Kidney capillary endothelial cell (primary cell): Measurements from ENCODE around the gene PRDM15.

Experiments used
- DNase-seq: peaks from one replicate; pipeline ENCODE4 v3.0.0-alpha.2; 2018; ENCODE audit warnings: low spot score

PRDM15 gene

GRCh38 chr21:41863439-41863740 lies 15.8 kb downstream of the PRDM15 start:
- DNase-seq, result no peak

DNA sequence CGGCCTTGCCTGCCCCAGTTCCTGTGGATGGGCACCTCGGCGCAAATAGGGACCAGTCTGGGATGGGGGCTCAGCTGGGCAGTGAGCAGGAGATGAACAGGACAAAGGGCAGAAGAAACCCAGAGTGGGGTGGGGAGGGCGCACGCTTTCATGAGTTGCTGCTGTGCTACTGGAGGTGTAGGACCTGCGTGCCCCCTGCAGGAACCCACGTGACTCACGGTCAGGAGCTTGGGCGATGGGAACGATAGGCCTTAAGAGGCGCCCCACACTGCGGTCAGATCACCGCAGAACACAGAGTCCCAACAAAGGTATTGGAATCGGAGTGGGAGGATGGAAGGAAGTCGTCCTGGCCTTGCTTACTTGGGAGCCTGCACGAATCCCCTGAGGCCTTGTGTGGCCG lies 17.2 kb downstream of the PRDM15 start:
- no peak for DNase-seq

GRCh38 chr21:41861255-41861654 lies 17.9 kb downstream of the PRDM15 start:
- DNase-seq, result no peak

DNA sequence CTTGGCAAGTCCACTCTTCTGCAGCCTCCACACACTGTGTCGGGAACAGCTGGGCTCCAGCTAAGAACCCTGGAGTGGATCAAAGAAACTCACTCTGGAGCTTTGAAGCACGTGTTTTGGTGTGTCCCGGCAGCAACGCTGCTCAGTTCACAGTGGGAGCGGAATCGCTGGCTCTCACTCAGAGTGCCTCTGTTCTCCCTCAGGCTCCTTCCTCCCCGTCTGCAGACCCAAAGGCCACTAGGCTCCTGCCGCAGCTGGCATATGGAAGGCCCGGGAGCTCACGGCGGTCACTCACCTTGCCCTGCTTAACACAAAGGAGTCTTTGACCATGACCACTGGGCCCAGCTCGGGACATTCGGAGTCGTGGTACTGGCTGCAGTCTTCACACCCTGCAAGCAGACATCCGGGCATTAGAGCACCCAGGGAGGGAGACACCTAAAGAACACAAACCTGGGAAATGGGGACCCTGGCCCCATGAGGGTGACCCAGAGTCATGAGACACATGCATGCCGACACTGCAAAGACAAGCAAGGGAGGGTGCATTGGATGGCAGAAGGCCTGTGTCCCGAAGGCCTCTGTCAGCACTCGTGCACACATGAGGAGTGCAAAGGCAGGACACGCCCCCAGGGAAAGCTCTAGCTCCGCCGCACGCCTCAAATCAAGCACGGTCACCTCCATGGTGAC lies 19.7 kb downstream of the PRDM15 start:
- no peak for DNase-seq

DNA sequence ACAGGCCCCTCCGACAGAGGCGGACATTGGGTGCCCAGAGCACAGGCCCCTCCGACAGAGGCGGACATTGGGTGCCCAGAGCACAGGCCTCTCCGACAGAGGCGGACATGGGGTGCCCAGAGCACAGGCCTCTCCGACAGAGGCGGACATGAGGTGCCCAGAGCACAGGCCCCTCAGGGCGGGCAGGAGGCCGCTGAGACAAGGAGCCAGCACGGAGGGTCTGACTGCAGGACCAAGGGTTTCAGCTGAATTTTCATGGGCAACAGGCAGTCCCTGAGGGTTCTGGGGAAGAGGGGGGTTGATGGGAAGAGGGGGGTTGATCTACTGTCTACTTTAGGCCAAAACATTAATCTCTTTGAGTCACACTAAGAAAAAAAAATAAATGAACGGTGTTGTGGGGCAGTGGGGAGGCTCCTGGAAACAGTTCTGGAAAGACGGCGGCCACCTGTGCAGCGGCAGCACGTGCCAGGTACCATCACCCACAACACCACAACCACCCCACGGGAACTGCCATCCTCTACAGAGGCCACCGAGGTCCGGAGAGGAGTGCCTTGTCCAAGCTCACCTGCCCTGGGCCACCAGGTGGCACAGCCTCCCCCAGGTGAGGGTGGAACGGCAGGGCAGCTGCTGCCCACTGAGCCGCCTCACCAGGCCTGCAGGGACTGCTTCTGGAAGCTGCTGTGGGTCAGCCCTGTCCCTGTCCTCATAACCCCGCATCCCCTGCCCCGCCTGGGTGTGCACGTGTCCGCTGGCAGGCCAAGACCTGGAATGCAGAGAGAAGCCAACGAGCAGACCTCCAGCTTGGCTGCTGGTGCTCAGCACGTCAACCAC lies 20.5 kb downstream of the PRDM15 start:
- no peak for DNase-seq

GRCh38 chr21:41857771-41858300 lies 21.3 kb downstream of the PRDM15 start:
- no peak for DNase-seq

- DNase-seq, result no peak
Measured at GRCh38 chr21:41856572-41856971, 22.6 kb downstream of the PRDM15 start.

GRCh38 chr21:41854426-41854995 lies 24.6 kb downstream of the PRDM15 start:
- no peak for DNase-seq

GRCh38 chr21:41852929-41853320 lies 26.2 kb downstream of the PRDM15 start:
- no peak for DNase-seq

- no peak for DNase-seq
Measured at GRCh38 chr21:41852151-41852928, 26.8 kb downstream of the PRDM15 start.

DNA sequence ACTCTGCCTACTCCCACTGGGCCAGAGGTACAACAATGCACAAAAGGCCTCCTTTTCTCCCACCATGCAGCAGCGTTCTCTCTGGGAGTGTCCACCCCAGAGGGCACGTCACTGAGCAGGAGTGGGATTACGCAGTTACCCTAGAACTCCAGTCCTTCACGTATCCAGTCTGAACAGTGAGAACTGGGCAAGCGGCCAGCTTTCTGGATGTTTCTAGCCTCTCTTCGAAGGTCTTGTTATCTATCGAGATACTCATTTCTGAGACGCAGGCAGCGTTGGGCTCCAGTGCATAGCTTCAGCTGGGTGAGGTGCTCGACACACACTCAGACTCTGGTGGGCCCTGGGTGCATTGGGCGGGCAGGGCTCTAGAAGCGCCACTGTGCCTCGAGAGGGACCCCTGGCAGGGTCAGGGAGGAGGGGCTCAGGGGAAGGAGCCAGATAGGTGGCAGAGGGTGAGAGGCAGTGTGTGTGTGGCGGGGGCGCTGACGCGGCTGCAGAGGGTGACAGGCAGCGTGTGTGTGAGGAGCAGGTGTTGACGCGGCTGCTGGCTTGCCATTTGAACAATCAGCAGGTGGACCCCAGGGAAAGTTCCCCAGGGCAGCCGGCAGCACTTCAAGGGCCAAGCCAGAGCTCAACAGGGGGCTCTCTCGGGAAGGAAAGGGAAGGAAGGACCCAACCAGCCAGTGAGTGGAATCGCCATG lies 27.9 kb downstream of the PRDM15 start:
- no peak for DNase-seq

DNA sequence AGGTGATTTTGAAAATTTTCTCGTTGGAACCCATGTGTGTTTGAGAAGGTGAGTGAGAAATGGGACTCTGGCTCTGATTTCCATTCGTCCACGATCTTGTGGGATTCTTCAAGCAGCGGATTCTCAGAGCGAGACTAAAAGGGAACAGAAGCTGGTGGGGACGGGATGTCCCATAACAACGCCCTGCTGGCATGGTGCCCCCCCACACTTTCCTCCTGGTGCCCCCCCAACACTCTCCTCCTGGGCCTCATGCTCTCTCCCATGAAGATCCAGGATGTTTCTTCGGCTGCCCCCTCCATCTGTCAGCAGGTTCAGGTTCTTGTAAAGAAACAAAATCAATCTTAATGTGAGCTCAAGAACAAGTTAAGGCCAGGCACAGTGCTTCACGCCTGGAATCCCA lies 29.1 kb downstream of the PRDM15 start:
- no peak for DNase-seq

GRCh38 chr21:41848958-41849580 lies 30.1 kb downstream of the PRDM15 start:
- DNase-seq, result no peak

- no peak for DNase-seq
Measured at GRCh38 chr21:41848533-41848932, 30.6 kb downstream of the PRDM15 start.

DNA sequence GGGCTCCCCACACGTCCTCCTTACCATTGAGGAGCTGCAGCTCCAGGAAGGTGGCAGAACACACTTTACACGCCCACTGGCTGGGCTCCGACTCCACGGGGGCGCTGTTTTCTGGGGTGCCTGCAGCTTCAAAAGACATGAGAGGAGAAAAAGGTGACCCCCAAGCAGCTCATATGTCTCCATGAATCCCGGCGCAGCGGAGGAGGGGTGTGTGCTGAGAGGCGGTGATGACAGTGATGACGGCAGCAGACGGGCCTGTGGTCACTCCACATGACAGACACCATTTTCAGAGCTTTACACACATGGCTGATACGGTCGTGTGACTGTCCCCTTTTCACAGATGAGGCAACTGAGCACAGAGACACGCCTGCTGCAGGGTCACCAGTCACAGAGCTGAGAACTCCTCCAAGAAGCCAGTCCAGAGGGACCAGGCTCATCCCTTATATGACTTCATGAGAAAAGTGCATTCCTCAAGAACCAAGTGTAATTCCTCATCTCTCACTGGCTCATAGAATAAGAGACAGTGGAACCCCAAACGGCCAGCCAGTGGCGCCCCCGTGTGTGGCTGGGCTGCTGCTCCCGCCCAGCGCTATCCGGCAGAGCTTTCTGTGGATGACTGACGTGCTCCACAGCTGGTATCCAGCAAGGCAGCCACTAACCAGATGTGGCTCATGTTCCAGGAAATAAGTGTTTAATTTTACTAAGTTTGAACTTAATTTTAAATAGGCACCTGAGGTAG lies 31.9 kb downstream of the PRDM15 start:
- DNase-seq, result no peak

DNA sequence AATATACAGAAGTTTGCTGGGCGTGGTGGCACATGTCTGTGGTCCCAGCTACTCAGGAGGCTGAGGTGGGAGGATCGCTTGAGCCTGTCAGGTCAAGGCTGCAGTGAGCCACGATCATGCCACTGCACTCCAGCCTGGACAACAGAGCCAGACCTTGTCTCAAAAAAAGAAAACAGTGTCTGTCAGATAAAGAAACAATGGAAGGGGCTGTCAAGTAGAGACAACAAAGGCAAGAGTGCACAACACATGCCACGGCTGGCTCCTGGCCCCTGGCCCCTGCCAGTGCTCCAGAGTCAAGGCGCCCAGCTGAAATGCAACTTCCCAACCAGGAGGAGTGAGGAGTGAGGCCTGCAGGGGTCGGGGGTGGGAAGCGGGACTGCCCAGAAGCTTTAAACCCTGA lies 32.6 kb downstream of the PRDM15 start:
- DNase-seq, result no peak

- no peak for DNase-seq
Measured at GRCh38 chr21:41846033-41846317, 33.2 kb downstream of the PRDM15 start.

GRCh38 chr21:41845310-41846032 lies 33.7 kb downstream of the PRDM15 start:
- no peak for DNase-seq

GRCh38 chr21:41843584-41843983 lies 35.6 kb downstream of the PRDM15 start:
- DNase-seq, result no peak

DNA sequence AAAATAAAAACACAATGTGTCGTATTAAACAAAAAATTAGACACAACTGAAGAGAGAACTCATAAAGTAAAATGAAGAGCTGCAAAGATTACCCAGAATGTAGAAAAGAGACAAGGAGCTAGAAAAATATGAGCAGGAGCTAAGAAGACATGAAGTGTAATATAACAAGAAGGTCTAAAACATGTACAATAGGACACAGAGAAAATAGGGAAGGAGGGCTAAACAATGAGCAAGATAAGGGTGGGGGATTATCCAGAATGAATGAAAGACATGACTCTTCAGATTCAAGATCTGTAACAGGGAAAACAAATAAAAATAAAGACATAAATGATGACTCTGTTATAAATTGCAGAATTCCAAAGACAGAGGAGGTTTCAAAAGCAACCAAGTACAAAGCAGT lies 38.3 kb downstream of the PRDM15 start:
- DNase-seq, result no peak
